Measurements from ENCODE around the gene FXYD6.

FXYD6 gene

DNA sequence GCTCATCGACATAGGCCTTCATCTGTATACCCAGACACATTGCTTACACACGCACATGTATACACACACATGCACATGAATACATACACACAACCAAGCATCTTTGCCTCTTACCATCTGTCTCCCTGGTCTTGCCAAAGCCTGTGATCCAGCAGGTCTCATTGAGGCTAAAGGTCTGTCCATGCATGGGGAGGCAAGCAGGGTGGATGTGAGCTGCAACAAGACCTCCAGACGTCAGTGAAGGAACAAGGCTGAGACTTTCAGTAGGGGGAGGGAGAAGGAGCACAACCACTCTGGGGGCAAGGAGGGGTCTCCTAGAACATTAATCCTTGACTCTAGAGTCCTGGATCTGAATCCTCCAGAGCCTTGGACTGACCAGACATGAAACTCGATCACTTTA, 29.1 kb upstream of the FXYD6 start:
- no peak overlapping the region for H3K27ac ChIP-seq
- TF ChIP-seq, protein P1, sequence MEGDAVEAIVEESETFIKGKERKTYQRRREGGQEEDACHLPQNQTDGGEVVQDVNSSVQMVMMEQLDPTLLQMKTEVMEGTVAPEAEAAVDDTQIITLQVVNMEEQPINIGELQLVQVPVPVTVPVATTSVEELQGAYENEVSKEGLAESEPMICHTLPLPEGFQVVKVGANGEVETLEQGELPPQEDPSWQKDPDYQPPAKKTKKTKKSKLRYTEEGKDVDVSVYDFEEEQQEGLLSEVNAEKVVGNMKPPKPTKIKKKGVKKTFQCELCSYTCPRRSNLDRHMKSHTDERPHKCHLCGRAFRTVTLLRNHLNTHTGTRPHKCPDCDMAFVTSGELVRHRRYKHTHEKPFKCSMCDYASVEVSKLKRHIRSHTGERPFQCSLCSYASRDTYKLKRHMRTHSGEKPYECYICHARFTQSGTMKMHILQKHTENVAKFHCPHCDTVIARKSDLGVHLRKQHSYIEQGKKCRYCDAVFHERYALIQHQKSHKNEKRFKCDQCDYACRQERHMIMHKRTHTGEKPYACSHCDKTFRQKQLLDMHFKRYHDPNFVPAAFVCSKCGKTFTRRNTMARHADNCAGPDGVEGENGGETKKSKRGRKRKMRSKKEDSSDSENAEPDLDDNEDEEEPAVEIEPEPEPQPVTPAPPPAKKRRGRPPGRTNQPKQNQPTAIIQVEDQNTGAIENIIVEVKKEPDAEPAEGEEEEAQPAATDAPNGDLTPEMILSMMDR (conservative IDR thresholded peaks at IDR 0.05): no peak

DNA sequence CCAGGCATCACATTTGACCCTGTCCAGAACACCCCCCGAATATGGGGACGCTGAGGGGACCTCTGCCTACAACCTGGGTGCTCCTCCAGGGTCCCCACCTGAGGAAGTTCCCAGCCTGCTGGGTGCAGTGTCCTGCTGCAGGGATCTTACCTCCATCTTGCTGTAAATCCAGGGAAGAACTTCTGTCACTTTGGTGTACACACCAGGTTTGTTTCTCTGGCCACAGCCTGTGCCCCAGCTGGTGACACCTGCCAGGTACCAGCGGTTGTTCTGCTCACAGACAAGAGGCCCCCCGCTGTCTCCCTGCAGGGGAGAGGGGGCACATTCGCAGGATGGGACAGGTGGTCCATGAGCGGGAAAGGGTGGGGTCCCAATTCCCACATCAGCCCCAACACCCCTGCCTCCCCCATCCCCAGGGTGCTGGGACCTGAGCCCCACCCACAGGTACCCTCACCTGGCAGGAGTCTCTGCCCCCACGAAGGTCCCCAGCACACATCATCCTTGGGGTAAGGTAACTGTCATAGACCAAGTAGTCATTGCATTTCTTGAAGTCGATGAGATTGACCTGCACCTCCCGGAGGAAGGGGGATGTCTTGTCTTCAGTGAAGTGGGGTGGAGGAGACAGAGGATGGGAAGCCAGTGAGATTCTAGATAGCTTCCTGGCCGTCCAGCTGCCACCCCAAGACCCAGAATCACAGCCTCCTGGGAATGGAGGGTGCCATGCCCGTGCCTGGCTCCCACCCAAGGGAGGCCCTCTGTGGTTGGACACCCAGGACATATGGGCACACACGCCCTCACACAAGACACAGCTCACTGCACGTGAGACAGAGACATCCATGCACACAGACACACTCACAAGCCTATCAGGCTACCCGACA, 27.3 kb upstream of the FXYD6 start:
- TF ChIP-seq, protein P1 (conservative IDR thresholded peaks at IDR 0.05): no peak
- H3K27ac ChIP-seq: no peak overlapping the region

DNA sequence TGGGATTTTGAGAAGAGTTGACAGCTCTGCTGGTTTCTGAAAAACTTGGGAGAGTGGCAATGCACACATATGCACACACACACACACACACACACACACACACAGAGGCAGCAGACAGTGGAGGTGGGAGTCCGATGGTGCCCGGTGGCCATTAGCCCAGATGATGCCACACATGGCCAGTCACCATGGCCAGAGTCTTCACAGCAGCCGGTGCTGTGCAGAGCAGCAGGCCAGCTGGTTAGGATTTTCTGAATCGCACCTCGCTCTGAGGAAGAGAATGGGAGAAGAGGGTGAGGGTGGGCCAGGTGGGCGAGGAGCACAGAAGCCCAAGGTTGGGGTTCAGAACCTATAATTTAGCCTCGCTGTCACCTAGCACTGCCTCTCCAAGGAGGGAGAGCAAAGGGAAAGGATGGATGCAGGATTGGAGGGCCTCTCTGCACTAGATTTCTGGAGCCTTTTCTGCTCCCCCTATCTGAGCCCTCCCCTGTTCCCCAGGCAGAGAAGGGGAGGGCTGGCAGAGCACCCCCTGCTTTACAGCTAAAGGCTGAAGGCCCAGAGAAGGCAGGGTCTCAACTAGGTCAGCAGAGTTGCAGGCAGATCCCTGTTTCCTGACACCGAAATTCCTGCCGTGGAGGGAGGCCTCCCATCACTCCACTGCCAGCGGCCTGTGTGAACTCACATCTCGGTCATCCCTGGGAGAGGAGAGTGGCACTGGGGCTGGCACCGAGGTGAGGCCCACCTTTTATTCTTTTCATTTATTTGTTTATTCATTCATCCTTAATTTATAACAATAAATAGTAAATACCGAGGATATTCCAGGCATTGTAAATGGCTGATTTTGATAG, 25.8 kb upstream of the FXYD6 start:
- TF ChIP-seq, protein P1 (conservative IDR thresholded peaks at IDR 0.05): no peak
- H3K27ac ChIP-seq: no peak overlapping the region

DNA sequence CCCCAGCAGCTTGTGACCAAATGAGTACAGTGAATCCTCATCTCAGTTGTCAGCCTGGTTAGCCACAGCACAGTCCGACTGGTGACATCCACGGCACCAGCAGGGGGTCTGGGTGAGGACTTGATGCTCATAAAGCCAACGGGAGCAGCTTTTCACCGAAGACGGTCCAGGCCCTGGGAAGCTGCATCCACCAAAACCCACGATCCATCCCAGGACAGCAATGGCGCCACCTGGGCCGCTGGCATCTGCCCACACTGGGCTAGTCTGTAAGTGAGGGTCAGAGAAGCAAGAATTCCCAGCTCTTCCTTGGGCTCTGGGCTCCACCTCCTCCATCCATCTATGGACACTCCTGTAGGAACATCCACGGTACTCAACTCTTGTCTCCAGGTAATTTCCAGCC, 25.1 kb upstream of the FXYD6 start:
- TF ChIP-seq, protein P1 (conservative IDR thresholded peaks at IDR 0.05): no peak
- no peak overlapping the region for H3K27ac ChIP-seq

DNA sequence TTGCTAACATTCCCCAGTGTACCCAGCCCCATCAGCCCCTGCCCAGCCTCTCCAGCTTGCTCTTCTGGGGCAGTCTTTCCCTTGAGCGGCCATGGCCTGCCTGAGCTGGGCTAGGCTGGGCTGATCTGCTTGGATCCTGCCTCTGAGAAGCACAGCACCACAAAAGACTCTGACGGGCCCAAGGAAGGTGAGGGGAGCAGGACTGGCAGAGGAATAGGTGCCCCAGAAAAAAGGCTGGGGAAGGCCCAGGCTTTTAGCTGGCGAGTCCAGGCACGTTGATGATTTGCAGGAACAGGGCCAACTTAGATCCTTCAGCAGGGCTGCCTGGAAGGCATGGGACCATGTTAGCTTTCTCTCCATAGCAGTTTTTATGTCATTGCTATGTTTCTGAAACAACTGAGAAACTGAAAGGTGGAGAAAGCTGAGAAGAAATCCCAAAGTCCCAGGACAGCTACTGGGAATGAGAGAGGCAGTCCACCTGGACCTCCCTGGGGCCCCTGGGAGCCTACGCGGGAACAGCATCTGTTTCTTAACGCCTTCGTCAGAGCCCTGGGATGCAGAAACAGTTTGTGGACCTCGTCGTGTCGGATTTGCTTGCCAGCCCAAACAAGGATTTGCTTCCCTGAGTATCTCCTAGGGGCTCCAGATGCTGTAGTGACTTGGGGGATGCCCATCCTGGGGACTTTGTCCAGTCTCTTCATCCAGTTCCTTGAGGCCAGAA, 24.4 kb upstream of the FXYD6 start:
- TF ChIP-seq, protein P1 (conservative IDR thresholded peaks at IDR 0.05): no peak
- H3K27ac ChIP-seq: no peak overlapping the region

DNA sequence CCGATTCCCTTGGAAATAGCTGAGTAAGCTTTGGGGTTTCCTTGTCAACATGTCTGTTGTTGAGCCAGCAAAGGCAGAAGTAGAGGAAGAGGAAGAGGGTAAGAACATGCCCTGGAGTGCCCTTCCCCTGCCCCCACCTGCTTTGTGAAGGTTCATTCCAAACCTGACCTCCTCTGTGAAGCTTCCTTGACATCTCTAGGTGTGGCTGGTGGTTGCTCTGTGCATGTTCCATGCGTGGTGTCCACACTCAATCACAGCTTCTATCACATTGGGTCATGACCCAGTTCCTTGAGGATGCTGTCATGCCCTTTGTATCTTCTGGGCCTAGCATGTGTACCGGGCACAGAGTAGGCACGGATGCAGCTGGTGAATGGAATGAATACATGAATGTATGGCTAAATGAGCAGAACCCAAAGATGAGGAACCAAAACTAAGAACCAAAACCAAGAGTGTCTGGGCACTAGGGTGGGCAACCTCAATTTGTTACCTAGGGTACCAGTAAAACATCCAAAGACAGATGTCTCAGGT, 23.7 kb upstream of the FXYD6 start:
- TF ChIP-seq, protein P1 (conservative IDR thresholded peaks at IDR 0.05): no peak
- no peak overlapping the region for H3K27ac ChIP-seq
